ENCODE data around the gene IVD.
A peak's percentile ranks its signal among the peaks of the same experiment; 100 is the strongest.

IVD gene

DNA sequence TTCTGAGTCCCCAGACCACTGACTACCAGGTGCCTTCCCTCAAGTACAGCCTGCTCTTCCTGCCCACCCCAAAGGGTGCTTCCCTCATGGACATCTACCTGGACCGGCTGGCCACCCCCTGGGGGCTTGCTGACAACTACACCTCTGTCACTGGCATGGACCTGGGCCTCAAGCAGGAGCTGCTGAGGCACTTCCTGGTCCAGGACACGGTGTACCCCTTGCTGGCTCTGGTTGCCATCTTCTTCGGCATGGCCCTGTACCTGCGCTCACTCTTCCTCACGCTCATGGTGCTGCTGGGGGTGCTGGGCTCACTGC, 38.3 kb upstream of the IVD start:
- H3K4me3 ChIP-seq (ENCODE audit: low read length), result peak overlapping the region; percentile 35; the same call in 1 of the 2 replicates
- TF ChIP-seq ZNF274 (IDR thresholded peaks at IDR 0.05; ENCODE audit: low read depth, low read length), result no peak

GRCh38 chr15:40367686-40368611, 37.6 kb upstream of the IVD start:
- H3K4me3 ChIP-seq (ENCODE audit: low read length), result peak overlapping the region; percentile 35; the same call in 1 of the 2 replicates
- TF ChIP-seq ZNF274 (IDR thresholded peaks at IDR 0.05; ENCODE audit: low read depth, low read length), result no peak

GRCh38 chr15:40368719-40369473, 36.7 kb upstream of the IVD start:
- TF ChIP-seq ZNF274 (IDR thresholded peaks at IDR 0.05; ENCODE audit: low read depth, low read length), result no peak
- H3K4me3 ChIP-seq (ENCODE audit: low read length), result no peak overlapping the region

DNA sequence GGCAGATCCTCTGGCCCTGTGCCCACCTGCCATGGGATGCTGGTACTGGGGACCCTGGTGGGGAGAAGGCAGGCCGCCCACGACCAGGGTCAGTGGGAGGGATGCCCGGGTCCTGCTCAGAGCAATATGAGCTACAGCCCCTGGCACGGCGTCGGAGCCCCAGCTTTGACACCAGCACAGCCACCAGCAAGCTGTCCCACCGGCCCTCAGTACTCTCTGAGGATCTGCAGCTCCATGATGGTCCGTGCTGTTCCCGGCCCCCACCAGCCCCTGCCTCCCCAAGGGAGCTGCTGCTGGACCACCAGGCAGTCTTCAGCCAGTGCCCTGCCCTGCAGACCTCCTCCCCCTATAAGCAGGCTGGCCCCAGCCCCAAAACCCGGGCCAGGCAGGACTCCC, 36.1 kb upstream of the IVD start:
- H3K4me3 ChIP-seq (ENCODE audit: low read length), result no peak overlapping the region
- no peak for TF ChIP-seq ZNF274 (IDR thresholded peaks at IDR 0.05; ENCODE audit: low read depth, low read length)

DNA sequence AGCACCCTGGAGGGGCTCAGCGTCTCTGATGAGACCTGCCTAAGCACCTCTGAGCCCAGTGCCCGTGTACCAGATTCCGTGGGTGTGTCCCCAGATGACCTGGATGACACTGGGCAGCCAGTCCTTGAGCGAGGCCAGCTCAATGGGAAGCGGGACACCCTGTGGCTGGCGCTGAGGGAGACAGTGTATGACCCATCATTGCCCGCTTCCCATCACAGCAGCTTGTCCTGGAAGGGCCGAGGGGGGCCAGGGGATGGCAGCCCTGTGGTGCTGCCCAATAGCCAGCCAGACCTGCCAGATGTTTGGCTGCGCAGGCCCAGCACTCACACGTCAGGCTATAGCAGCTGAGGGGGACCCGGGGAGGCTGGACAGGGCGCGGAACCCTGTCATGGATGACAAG, 35.6 kb upstream of the IVD start:
- no peak overlapping the region for H3K4me3 ChIP-seq (ENCODE audit: low read length)
- no peak for TF ChIP-seq ZNF274 (IDR thresholded peaks at IDR 0.05; ENCODE audit: low read depth, low read length)

DNA sequence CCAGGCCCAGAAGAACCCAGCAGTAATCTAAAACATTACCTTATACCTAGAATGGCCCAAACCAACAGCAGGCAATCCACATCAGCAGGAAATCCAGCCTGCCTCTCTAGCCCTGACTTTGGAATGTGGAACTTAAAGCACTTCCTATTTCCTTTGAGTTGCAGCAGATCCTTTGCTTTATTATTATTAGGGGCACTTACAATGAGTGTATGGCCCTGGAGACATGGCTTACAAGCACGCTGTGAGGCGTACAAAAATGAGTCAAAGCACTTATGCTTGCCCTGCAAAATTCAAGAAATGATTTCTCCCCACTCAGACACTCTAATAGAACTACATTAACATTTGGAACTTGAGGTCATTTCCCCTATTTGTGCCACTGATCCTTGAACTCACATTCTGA, 32.6 kb upstream of the IVD start:
- H3K4me3 ChIP-seq (ENCODE audit: low read length), result no peak overlapping the region
- no peak for TF ChIP-seq ZNF274 (IDR thresholded peaks at IDR 0.05; ENCODE audit: low read depth, low read length)

GRCh38 chr15:40377606-40378005, 28.0 kb upstream of the IVD start:
- TF ChIP-seq ZNF274 (IDR thresholded peaks at IDR 0.05; ENCODE audit: low read depth, low read length), result no peak
- no peak overlapping the region for H3K4me3 ChIP-seq (ENCODE audit: low read length)

- no peak overlapping the region for H3K4me3 ChIP-seq (ENCODE audit: low read length)
- TF ChIP-seq ZNF274 (IDR thresholded peaks at IDR 0.05; ENCODE audit: low read depth, low read length), result no peak
Observed at GRCh38 chr15:40379374-40379773, 26.2 kb upstream of the IVD start.

GRCh38 chr15:40379853-40380252, 25.7 kb upstream of the IVD start:
- TF ChIP-seq ZNF274 (IDR thresholded peaks at IDR 0.05; ENCODE audit: low read depth, low read length), result no peak
- H3K4me3 ChIP-seq (ENCODE audit: low read length), result no peak overlapping the region

- no peak for TF ChIP-seq ZNF274 (IDR thresholded peaks at IDR 0.05; ENCODE audit: low read depth, low read length)
- no peak overlapping the region for H3K4me3 ChIP-seq (ENCODE audit: low read length)
Observed at GRCh38 chr15:40380636-40381035, 25.0 kb upstream of the IVD start.

GRCh38 chr15:40381818-40382529, 23.6 kb upstream of the IVD start:
- no peak overlapping the region for H3K4me3 ChIP-seq (ENCODE audit: low read length)
- no peak for TF ChIP-seq ZNF274 (IDR thresholded peaks at IDR 0.05; ENCODE audit: low read depth, low read length)

GRCh38 chr15:40382580-40383456, 22.8 kb upstream of the IVD start, which contains the start of gene KNSTRN:
Gene KNSTRN (plus strand): TSS chr15:40382721. CDS start chr15:40382836, 115 bp downstream.
- TF ChIP-seq ZNF274 (IDR thresholded peaks at IDR 0.05; ENCODE audit: low read depth, low read length), result no peak
- H3K4me3 ChIP-seq (ENCODE audit: low read length), result peak within 1 kb of the TSS; percentile 87

GRCh38 chr15:40386480-40386879, 19.1 kb upstream of the IVD start:
- no peak overlapping the region for H3K4me3 ChIP-seq (ENCODE audit: low read length)
- no peak for TF ChIP-seq ZNF274 (IDR thresholded peaks at IDR 0.05; ENCODE audit: low read depth, low read length)
